GM08714 (cell line): ENCODE data around the gene HOXC11.
A peak's percentile ranks its signal among the peaks of the same experiment; 100 is the strongest.

ENCODE experiments used
- H3K4me3 ChIP-seq: fragments of 200-500 bp; sonication (Bioruptor generic); 2 replicates; pipeline ENCODE4 v1.5.1; 2014; ENCODE audit warnings: mild to moderate bottlenecking, low read length, inconsistent platforms
- ZNF274 ChIP-seq: IDR thresholded peaks from 2 replicates; pipeline ENCODE4 v1.6.1; 2012; ENCODE audit warnings: mild to moderate bottlenecking, low read depth, low read length

Gene HOXC11

GRCh38 chr12:54015018-54015931 is 42.3 kb downstream of the HOXC11 start:
- TF ChIP-seq ZNF274, result no peak
- H3K4me3 ChIP-seq, result no peak overlapping the region

GRCh38 chr12:54016051-54016450 is 43.1 kb downstream of the HOXC11 start:
- TF ChIP-seq ZNF274, result no peak
- H3K4me3 ChIP-seq, result no peak overlapping the region

- TF ChIP-seq ZNF274, result no peak
- H3K4me3 ChIP-seq, result no peak overlapping the region; the same call in 1 of the 2 replicates
Observed at GRCh38 chr12:54016478-54016964, 43.6 kb downstream of the HOXC11 start.

GRCh38 chr12:54017027-54017788 is 44.3 kb downstream of the HOXC11 start:
- H3K4me3 ChIP-seq, result peak overlapping the region; percentile 53
- TF ChIP-seq ZNF274, result no peak

- no peak for TF ChIP-seq ZNF274
- peak overlapping the region; percentile 53 for H3K4me3 ChIP-seq
Observed at GRCh38 chr12:54017878-54018467, 45.0 kb downstream of the HOXC11 start.

- TF ChIP-seq ZNF274, result no peak
- peak overlapping the region; percentile 30; the same call in 1 of the 2 replicates for H3K4me3 ChIP-seq
Observed at GRCh38 chr12:54018468-54018984, 45.6 kb downstream of the HOXC11 start.

- H3K4me3 ChIP-seq, result no peak overlapping the region
- TF ChIP-seq ZNF274, result no peak
Observed at GRCh38 chr12:54019091-54019811, 46.3 kb downstream of the HOXC11 start.

- TF ChIP-seq ZNF274, result no peak
- no peak overlapping the region for H3K4me3 ChIP-seq
Observed at GRCh38 chr12:54019924-54020590, 47.1 kb downstream of the HOXC11 start.

- no peak for TF ChIP-seq ZNF274
- H3K4me3 ChIP-seq, result no peak overlapping the region
Observed at GRCh38 chr12:54020591-54021405, 47.9 kb downstream of the HOXC11 start.

- H3K4me3 ChIP-seq, result no peak overlapping the region
- no peak for TF ChIP-seq ZNF274
Observed at GRCh38 chr12:54021432-54022013, 48.6 kb downstream of the HOXC11 start.

- TF ChIP-seq ZNF274, result no peak
- H3K4me3 ChIP-seq, result no peak overlapping the region
Observed at GRCh38 chr12:54022960-54023884, 50.3 kb downstream of the HOXC11 start.

- TF ChIP-seq ZNF274, result no peak
- H3K4me3 ChIP-seq, result no peak overlapping the region
Observed at GRCh38 chr12:54024127-54024526, 51.2 kb downstream of the HOXC11 start.
